Hepatocyte (in vitro differentiated cells): Measurements from ENCODE around the gene EBI3.

Experiments
- EZH2 ChIP-seq: fragments of 200-600 bp; sonication (generic); IDR thresholded peaks from 2 replicates; pipeline ENCODE4 v1.6.1; 2016; ENCODE audit warnings: antibody characterized with exemption, mild to moderate bottlenecking, borderline replicate concordance
- TF ChIP-seq, protein P1 (sequence below): fragments of 200-600 bp; sonication (generic); IDR thresholded peaks from 2 replicates; pipeline ENCODE4 v1.5.1; 2016; ENCODE audit warnings: antibody characterized with exemption, mild to moderate bottlenecking; ENCODE audit not compliant: poor library complexity

DNA sequence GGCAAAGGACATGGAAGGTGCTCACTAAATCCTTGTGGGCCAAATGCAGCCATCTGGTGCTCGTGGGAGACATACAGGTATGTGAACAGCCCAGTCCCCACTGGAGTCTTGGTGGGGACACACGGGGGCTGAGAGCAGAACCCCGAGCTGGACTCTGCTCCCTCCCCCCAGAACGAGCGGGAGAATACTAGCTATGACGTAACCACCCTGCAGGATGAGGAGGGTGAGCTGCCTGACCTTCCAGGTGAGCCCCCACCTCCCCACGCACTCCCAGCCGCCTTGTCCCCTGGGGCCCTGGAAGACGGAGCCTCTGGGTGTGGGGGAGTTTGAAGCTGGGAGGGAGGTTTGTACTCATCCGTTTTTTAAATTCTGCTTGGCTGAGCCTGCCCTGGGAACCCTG, 13.5 kb upstream of the EBI3 start:
- TF ChIP-seq, protein P1, sequence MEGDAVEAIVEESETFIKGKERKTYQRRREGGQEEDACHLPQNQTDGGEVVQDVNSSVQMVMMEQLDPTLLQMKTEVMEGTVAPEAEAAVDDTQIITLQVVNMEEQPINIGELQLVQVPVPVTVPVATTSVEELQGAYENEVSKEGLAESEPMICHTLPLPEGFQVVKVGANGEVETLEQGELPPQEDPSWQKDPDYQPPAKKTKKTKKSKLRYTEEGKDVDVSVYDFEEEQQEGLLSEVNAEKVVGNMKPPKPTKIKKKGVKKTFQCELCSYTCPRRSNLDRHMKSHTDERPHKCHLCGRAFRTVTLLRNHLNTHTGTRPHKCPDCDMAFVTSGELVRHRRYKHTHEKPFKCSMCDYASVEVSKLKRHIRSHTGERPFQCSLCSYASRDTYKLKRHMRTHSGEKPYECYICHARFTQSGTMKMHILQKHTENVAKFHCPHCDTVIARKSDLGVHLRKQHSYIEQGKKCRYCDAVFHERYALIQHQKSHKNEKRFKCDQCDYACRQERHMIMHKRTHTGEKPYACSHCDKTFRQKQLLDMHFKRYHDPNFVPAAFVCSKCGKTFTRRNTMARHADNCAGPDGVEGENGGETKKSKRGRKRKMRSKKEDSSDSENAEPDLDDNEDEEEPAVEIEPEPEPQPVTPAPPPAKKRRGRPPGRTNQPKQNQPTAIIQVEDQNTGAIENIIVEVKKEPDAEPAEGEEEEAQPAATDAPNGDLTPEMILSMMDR = no peak
- TF ChIP-seq EZH2 = no peak
